ENCODE data around the gene ZNF319.
A peak's percentile ranks its signal among the peaks of the same experiment; 100 is the strongest.

ZNF319 gene

GRCh38 chr16:57998486-57998885, 2.0 kb downstream of the ZNF319 start:
- Mint-ChIP-seq H3K27ac (peak overlapping the region; percentile 49), H3K27me3 (no peaks in the 10 kb centered on the region), H3K9me3 (no peaks in the 10 kb centered on the region), H3K4me1 (ENCODE audit: low read depth) (peaks cover 59% of the 10 kb centered on the region), H3K4me3 (peak overlapping the region; percentile 41), H3K36me3 (ENCODE audit: low read depth) (peaks cover 13% of the 10 kb centered on the region)

GRCh38 chr16:57997528-57998265, 2.8 kb downstream of the ZNF319 start:
- Mint-ChIP-seq H3K27ac (peak overlapping the region; percentile 40), H3K4me3 (peak overlapping the region; percentile 41), H3K36me3 (ENCODE audit: low read depth) (peaks cover 7% of the 10 kb centered on the region), H3K9me3 (no peaks in the 10 kb centered on the region), H3K4me1 (ENCODE audit: low read depth) (peaks cover 51% of the 10 kb centered on the region), H3K27me3 (no peaks in the 10 kb centered on the region)

- Mint-ChIP-seq H3K27me3 (no peaks in the 10 kb centered on the region), H3K4me1 (ENCODE audit: low read depth) (peaks cover 46% of the 10 kb centered on the region), H3K27ac (no peak overlapping the region), H3K9me3 (no peaks in the 10 kb centered on the region), H3K4me3 (no peak overlapping the region), H3K36me3 (ENCODE audit: low read depth) (peaks cover 3% of the 10 kb centered on the region)
Observed at GRCh38 chr16:57997176-57997527, 3.3 kb downstream of the ZNF319 start.

- peaks cover 40% of the 10 kb centered on the region for H3K4me1 Mint-ChIP-seq (ENCODE audit: low read depth)
- H3K4me3 Mint-ChIP-seq, result no peak overlapping the region
- H3K36me3 Mint-ChIP-seq (ENCODE audit: low read depth), result peaks cover 3% of the 10 kb centered on the region
- H3K27me3 Mint-ChIP-seq, result no peaks in the 10 kb centered on the region
- no peak overlapping the region for H3K27ac Mint-ChIP-seq
- H3K9me3 Mint-ChIP-seq, result no peaks in the 10 kb centered on the region
Observed at GRCh38 chr16:57996406-57997175, 3.9 kb downstream of the ZNF319 start.

GRCh38 chr16:57995721-57996405, 4.6 kb downstream of the ZNF319 start:
- Mint-ChIP-seq H3K27me3 (no peaks in the 10 kb centered on the region), H3K9me3 (no peaks in the 10 kb centered on the region)

GRCh38 chr16:57994778-57995177, 5.7 kb downstream of the ZNF319 start:
- H3K9me3 Mint-ChIP-seq, result no peaks in the 10 kb centered on the region

More at GRCh38 chr16:57995721-57996405, 4.6 kb downstream of the ZNF319 start:
- Mint-ChIP-seq H3K36me3 (ENCODE audit: low read depth) (peaks cover 3% of the 10 kb centered on the region), H3K4me1 (ENCODE audit: low read depth) (peaks cover 37% of the 10 kb centered on the region), H3K4me3 (no peak overlapping the region), H3K27ac (peak overlapping the region; percentile 19)

GRCh38 chr16:57994361-57994760, 6.1 kb downstream of the ZNF319 start:
- Mint-ChIP-seq H3K9me3 (no peaks in the 10 kb centered on the region), H3K36me3 (ENCODE audit: low read depth) (peaks cover 3% of the 10 kb centered on the region), H3K4me3 (no peak overlapping the region), H3K27ac (no peak overlapping the region), H3K4me1 (ENCODE audit: low read depth) (peaks cover 35% of the 10 kb centered on the region), H3K27me3 (no peaks in the 10 kb centered on the region)

More at GRCh38 chr16:57994778-57995177, 5.7 kb downstream of the ZNF319 start:
- Mint-ChIP-seq H3K27ac (no peak overlapping the region), H3K36me3 (ENCODE audit: low read depth) (peaks cover 3% of the 10 kb centered on the region), H3K4me1 (ENCODE audit: low read depth) (peaks cover 37% of the 10 kb centered on the region), H3K4me3 (no peak overlapping the region), H3K27me3 (no peaks in the 10 kb centered on the region)

GRCh38 chr16:57993897-57994296, 6.6 kb downstream of the ZNF319 start:
- H3K4me3 Mint-ChIP-seq, result no peak overlapping the region
- no peaks in the 10 kb centered on the region for H3K27me3 Mint-ChIP-seq
- peaks cover 30% of the 10 kb centered on the region for H3K4me1 Mint-ChIP-seq (ENCODE audit: low read depth)
- H3K36me3 Mint-ChIP-seq (ENCODE audit: low read depth), result peaks cover 3% of the 10 kb centered on the region
- no peak overlapping the region for H3K27ac Mint-ChIP-seq
- H3K9me3 Mint-ChIP-seq, result no peaks in the 10 kb centered on the region

- Mint-ChIP-seq H3K27me3 (no peaks in the 10 kb centered on the region), H3K9me3 (no peaks in the 10 kb centered on the region), H3K4me1 (ENCODE audit: low read depth) (peaks cover 26% of the 10 kb centered on the region), H3K4me3 (no peak overlapping the region), H3K27ac (no peak overlapping the region), H3K36me3 (ENCODE audit: low read depth) (peaks cover 3% of the 10 kb centered on the region)
Observed at GRCh38 chr16:57993438-57993837, 7.0 kb downstream of the ZNF319 start.

GRCh38 chr16:57992084-57992483, 8.4 kb downstream of the ZNF319 start:
- no peaks in the 10 kb centered on the region for H3K9me3 Mint-ChIP-seq
- no peak overlapping the region for H3K4me3 Mint-ChIP-seq
- no peaks in the 10 kb centered on the region for H3K36me3 Mint-ChIP-seq (ENCODE audit: low read depth)
- H3K27me3 Mint-ChIP-seq, result no peaks in the 10 kb centered on the region
- peaks cover 14% of the 10 kb centered on the region for H3K4me1 Mint-ChIP-seq (ENCODE audit: low read depth)
- H3K27ac Mint-ChIP-seq, result no peak overlapping the region

GRCh38 chr16:57991551-57992059, 8.9 kb downstream of the ZNF319 start:
- H3K4me3 Mint-ChIP-seq, result no peak overlapping the region
- H3K4me1 Mint-ChIP-seq (ENCODE audit: low read depth), result peaks cover 12% of the 10 kb centered on the region
- H3K36me3 Mint-ChIP-seq (ENCODE audit: low read depth), result no peaks in the 10 kb centered on the region
- no peaks in the 10 kb centered on the region for H3K9me3 Mint-ChIP-seq
- no peak overlapping the region for H3K27ac Mint-ChIP-seq
- H3K27me3 Mint-ChIP-seq, result no peaks in the 10 kb centered on the region

- Mint-ChIP-seq H3K27me3 (no peaks in the 10 kb centered on the region), H3K27ac (no peak overlapping the region), H3K9me3 (no peaks in the 10 kb centered on the region), H3K36me3 (ENCODE audit: low read depth) (no peaks in the 10 kb centered on the region), H3K4me3 (no peak overlapping the region), H3K4me1 (ENCODE audit: low read depth) (peaks cover 9% of the 10 kb centered on the region)
Observed at GRCh38 chr16:57988929-57989328, 11.5 kb downstream of the ZNF319 start.

GRCh38 chr16:57987441-57988177, 12.9 kb downstream of the ZNF319 start:
- no peaks in the 10 kb centered on the region for H3K36me3 Mint-ChIP-seq (ENCODE audit: low read depth)
- H3K4me1 Mint-ChIP-seq (ENCODE audit: low read depth), result peaks cover 9% of the 10 kb centered on the region
- no peaks in the 10 kb centered on the region for H3K27me3 Mint-ChIP-seq
- H3K4me3 Mint-ChIP-seq, result no peak overlapping the region
- H3K9me3 Mint-ChIP-seq, result no peaks in the 10 kb centered on the region
- H3K27ac Mint-ChIP-seq, result no peak overlapping the region

GRCh38 chr16:57986196-57986595, 14.3 kb downstream of the ZNF319 start:
- Mint-ChIP-seq H3K4me1 (ENCODE audit: low read depth) (peaks cover 9% of the 10 kb centered on the region), H3K27ac (no peak overlapping the region), H3K27me3 (peaks cover 4% of the 10 kb centered on the region), H3K36me3 (ENCODE audit: low read depth) (no peaks in the 10 kb centered on the region), H3K4me3 (peak overlapping the region; percentile 5), H3K9me3 (no peaks in the 10 kb centered on the region)

Measured in stimulated activated naive CD8-positive, alpha-beta T cell treated with anti-CD3 and anti-CD28 coated beads, Interleukin-15, Interleukin-2, amounts not matched to agents 100 ng/mL and 50 ng/mL, for 24 hours (primary cell).